HG02981 (cell line): Measurements from ENCODE around the gene SYP.

Source experiments
- ATAC-seq: cut with Tn5 transposase; IDR thresholded peaks from one replicate; pipeline ENCODE4 v1.9.1; 2021; ENCODE audit warnings: mild to moderate bottlenecking, moderate library complexity; ENCODE audit not compliant: unreplicated experiment

The SYP gene

DNA sequence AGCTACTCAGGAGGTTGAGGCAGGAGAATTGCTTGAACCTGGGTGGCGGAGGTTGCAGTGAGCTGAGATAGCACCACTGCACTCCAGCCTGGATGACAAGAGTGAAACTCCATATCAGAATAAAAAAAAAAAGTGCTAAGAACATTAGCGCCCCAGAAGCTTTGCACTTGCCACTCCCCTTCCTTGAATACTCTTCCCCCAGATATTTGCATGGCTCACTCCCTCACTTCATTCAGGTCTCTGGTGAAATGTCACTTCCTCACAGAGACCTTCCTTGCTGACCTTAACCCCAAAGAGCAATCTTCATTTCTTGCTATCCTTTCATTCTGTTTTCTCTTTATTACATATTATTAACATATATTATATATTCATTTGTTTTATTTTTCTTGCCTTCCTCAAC lies 21.9 kb upstream of the SYP start:
- no peak for ATAC-seq

DNA sequence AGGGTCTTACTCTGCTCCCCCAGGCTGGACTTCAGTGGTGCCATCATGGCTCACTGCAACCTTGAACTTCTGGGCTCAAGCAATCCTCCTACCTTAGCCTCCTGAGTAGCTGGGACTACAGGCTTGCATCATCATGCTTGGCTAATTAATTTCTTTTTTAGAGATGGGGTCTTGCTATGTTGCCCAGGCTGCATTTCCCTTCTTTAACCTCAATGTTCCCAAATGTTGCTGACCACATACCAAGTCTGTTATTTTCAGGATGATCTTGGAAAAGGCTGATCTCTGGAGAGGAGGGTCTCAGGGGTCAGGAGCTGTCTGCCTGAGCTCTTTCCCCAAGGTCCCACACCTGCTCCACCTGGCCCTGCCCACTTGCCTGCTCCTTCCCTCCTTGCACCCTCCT lies 20.1 kb upstream of the SYP start:
- no peak for ATAC-seq

DNA sequence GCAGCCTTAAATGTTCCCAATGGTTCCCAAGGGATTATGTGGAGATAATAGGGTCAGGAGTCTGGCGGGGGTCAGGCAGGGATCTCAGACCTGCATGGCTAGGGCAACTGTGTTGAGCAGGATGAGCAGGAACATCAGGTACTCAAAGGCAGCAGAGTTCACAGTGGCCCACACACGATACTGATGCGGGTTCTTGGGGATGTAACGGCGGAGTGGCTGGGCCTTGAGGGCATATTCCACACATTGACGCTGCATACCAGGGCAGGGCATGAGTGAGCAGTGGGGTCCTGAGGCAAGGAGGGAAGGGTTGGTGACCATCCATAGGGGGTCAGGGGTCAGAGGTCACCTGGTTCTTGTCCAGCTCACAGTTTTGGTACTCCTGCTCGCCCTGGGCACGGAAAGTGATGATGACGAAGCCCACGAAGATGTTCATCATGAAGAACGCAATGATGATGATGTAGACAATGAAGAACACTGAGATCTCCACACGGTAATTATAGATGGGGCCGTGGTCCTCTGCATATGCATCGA lies 15.1 kb upstream of the SYP start:
- ATAC-seq, result no peak

DNA sequence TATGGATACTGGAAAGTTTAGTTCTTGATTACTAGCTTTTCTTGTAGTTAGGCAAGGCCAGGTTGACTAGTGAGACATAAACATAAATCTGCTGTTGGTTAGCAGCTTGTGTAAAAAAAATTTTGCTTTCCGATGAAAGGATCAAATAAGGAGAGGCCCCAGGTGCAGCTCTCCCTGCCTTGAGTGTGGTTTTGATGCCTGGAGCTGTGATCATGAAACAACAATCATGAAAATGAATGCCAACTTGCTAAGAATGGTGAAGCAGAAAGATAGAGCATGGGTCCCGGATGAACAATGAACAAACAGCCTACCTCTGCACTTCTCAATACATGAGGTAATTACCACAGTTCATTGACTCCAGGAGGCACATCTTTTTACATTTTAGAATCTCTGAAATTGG lies 14.4 kb upstream of the SYP start:
- no peak for ATAC-seq

DNA sequence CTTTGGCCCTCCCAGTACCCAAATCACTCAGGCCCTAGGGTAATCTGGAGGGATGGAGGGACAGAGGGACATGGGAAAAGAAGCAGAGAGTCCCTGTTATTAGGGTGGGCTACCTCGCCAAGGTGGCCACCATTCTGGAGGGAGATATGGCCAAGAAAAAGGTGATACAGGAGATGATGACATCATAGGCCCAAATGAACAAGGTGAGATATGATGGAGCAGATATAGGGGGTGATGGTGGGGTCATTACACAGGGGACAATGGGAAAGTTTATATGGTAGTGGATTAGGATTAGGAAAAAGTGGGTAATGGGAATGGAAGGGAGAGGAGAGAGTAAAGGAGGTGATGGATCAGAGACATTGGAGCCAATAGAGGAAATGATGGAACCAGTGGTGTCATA lies 12.9 kb upstream of the SYP start:
- ATAC-seq, result no peak

DNA sequence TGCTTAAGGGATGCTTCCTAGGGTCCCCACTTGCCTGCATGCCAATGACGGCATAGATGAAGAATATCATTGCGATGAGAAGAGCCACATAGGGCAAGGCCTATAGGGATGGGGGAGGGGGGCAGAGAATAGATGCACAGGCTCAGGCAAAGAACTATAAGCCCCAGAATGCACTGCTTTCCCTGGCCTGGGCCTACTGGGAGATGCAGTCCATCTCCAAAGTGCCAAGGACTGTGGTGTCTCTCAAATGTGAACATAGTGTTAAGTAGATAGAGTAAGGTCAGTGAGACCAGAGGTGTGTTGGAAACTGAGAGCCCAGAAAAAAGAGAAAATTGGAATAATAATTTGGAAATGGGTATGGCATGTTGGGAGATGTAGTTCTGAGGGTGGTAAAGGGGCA lies 12.2 kb upstream of the SYP start:
- ATAC-seq, result no peak

DNA sequence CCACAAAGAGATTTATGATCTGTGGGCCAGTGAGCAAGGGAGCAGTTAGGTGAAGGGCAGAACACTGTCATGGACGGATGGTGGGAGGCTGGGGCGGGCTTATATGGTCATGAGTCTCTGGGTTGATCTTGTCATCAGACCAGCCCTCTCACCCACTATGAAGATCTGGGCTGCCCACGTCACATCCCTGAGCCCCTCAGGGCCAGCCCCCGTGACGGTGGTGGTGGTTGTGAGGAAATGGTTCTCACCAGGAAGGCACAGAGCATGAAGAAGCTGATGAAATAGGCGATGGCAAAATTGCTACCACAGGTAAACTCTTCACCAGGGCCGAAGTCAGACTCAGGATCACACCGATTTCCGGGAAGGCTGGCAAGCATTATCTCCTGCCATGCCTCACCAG lies 11.1 kb upstream of the SYP start:
- no peak for ATAC-seq

DNA sequence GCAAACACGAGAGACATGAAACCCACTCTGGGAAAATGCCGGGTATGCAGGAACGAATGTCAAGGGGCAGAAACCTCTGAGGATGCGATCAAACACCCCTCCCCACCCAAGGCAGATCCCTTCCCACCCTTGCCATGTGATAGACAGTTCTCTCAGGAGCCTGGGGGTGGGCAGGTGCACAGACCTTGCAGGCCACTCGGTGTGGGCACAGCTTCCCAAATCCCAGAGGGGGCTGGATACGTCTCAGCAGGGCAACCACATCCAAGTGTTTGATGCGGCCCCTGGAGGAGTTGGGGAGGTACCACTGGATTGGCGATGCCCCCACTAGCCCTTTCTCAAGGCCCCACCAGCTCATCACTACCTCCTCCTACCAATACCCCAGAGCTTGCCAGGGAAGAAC lies 10.4 kb upstream of the SYP start:
- ATAC-seq, result no peak

DNA sequence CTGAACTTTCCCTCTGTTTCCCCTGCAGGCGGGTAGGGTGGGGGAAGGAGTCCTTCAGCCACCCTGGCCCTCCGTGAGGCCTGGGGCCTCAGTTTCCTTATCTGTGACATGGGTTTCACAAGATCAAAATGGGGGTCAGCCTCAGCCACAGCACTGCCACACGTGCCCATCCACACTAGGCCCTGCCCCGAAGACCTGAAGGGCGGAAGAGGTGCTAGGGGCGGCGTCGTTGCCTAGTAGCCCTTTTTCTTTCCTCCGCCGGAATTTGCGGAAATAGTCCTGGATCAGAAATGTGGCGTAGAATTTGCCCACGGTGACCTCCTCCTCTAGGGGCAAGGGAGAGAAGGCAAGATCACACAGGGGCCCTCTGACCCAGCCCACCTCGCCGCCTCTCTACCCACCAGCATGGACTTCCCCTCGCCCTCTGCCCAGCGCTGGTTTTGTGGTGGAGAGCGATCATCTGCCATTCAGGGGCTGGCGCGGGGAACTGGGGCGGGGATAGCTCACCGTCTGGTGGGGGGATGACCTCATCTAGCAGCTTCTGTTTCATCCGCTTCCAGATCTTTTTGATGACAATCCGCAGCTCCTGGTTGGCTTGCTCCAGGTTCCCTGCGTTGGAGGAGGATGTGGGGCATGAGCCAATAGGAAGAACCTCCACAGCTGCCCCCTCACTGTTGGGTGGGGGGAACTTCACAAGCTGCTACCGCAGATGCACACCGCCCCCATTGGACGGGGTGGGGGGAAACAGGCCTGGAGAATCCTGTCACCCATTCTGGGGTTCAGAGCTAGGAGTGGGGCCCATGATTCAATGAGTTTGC lies 9.7 kb upstream of the SYP start:
- no peak for ATAC-seq

DNA sequence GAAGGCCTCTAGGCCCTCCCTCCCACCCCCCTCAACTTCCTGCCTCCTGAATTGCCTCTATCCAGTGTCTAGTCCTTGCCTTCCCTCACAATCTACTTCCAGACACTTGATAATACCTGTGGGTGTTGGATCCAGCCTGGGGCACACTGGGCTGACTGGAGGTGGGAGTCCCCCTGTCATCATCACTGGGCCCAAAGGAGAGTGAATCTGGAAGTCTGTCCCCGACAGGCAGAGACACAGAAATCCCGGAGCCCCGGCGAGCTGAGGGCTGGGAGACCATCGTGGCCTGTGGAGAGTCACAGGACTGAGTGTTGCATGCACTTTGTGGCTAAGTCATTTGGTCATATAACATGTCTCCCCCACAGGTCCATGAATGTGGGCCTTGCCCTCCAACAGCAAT lies 8.4 kb upstream of the SYP start:
- ATAC-seq, result no peak

DNA sequence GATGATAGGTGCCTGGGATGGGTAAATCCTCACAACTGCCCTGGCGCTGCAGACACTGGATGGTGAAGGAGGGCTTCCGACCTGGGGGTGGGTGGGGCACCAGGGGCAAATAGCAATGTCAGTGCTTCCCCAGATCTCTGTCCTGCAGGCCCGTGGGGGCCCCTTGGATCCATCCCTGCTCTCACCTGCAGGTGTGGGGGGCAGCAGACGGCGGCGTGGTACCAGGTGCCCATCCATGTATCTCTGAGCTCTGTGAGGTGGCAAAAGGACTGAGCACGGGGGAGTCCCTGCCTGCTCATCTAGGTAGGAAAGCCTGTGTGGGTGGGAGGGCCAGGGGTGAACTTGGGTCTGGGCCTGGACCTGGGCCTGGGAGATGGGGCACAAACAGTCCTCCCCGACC lies 6.5 kb upstream of the SYP start:
- no peak for ATAC-seq

DNA sequence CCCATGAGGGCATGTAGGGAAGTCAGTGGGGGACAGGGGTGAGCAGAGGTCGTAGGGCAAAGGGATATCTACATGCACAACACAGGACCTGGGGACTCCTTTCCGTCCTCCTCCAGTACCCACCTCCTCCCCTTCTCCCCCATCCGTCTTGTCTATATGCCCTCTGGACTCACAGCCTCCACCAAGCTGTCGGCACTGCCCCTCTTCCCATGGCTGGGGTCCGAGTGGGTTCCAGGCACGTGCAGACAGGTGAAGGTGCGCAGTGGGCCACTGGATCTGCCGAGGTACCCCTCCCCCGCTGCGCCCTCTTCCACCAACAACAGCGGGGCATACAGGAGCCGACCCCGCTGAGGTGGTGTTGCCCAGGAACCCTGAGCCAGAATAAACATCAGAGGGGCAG lies 5.5 kb upstream of the SYP start:
- ATAC-seq, result no peak

DNA sequence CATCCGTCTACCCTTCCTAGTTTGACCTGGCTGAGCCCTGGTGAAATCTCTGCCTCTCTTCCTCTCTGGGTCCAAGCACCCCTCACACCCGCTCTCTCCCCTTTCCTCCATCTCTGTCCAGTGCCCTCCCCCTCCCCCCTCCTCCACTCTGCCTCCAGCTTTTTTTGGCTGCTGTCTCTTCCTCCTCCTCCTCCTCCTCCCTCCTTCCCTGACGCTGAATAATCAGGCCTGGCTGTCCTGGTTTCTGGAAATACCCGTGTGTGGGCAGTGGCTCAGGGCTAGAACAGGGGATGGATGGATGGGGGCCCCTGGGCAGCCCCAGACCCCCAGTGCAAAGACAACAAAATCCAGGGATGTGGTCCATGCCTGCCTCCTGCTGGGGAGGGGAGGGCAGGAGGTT lies 4.7 kb upstream of the SYP start:
- ATAC-seq, result no peak

DNA sequence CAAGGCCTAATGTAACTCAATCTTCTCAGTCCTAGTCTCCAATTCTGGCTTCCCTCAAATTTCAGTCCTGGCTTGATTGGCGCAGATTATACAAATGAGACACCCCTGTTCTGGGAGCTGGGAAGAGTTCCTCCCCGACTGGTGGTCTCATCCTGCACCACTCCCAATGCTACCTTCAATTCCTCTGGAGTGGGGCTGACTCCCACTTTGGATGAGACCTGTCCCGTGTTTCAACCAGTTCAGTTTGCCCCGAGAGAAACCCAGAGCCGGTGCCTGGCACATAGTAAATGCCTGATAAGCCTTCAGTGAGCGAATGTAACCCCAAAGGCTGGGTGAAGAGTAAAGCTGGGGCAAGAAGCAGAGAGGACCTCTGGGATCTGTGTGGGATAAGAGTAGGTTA lies 4.0 kb upstream of the SYP start:
- no peak for ATAC-seq

DNA sequence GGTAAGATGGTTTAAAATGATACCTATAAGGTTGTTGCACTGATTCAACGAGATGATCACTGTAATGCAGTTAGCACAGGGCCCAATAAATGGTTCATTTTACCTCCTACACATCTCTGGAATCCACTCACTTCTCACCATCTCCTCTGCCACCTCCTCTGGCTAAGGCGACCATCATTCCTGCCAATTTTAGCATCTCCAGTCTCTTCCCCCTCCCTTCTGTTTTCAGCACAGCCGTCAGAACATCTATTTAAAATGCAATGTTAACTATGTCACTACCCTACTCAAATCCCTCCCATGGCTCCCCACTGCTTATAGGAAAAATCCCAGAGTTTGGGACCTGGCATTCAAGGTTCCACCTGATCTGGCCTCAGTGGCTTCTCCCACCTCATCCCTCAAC lies 3.5 kb upstream of the SYP start:
- no peak for ATAC-seq

DNA sequence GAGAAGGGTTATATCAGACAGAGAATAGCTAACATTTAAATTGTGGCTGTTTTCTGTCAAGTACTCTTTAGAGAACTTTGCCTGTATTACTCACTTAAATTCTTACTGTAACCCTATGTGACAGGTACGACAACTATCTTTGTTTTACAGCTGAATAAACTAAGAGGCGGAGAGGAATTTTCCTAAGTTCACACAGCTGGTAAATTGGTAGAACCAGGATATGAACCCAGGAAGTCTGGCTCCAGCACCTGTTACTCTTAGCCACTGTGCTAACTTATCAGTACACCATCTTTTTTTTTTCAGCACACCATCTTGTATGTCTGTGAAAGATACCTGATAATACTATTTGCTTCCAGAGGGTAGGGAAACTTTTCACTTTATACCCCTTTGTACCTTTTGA lies 2.0 kb upstream of the SYP start:
- ATAC-seq, result no peak

DNA sequence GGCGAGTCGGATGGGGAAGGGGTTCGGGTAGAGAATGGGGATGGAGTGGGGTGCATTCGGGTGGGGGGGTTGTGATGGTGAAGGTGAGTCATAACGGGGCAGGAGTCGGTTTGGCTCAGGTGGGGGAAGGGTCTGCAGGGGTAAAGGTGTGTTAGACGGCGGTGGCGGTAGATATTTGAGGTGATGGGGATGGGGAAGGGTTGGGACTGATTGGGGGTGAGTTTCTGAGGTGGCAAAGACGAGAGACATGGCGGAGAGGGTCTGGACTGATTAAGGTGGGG lies 738 bp downstream of the SYP start:
- ATAC-seq, result no peak

DNA sequence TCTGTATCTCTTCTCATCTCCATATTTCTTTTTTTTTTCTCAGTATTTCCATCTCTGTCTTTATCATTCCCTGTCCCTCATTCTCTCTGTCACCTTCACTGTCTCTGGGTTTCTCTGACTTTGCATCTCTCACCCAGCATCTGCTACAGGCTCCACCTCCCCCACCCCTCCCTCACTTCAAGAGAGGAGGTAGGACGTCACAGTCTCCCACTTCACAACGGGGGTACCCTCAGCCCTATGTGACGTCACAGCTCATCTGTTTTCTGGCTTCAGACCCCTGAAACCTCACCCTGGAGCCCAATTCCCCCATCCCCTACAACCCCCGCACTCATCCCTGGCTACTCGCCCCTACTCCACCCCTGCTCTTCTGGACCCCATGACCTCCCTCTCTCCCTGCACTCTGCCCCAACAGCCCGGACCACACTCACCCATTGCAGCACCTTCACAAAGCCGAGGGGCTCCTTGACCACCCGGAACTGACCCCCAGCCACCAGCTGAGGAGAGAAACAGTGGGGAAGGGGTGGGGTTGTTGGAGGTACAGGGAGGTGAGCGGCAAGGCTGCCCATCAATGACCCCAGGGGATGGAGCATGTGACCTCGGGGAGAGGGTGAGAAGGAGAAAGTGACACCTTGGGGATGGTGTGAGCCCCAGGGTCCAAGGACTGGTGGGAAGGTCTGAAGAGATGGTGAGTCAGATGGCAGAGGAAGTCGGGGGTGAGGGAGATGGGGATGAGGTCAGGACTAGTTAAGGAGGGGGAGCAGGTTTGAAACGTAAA lies 1.3 kb downstream of the SYP start:
- ATAC-seq, result no peak

DNA sequence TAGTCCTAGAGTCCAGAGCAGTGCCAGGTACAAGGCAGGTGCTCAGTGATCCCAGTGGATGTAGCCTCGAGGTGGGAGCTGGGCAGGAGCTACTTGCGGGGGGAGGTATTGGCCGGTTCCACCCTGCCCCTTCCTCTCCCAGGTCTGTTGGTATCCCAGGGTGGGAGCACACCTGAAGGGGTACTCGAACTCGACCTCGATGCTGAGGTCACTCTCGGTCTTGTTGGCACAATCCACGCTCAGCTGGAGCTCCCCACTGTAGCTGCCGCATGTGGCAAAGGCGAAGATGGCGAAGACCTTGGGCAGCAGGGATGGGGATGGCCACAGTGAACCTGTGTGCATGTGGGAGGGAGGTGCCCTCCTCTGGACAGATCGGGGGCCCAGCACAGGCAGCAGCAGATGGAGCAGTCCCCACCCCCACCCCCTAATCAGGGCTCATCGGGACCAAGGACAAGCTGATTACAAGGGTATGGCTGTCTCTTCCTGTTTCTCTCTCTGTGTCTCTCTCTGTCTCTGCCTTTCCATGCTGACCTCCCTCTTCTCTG lies 2.4 kb downstream of the SYP start:
- ATAC-seq, result no peak

DNA sequence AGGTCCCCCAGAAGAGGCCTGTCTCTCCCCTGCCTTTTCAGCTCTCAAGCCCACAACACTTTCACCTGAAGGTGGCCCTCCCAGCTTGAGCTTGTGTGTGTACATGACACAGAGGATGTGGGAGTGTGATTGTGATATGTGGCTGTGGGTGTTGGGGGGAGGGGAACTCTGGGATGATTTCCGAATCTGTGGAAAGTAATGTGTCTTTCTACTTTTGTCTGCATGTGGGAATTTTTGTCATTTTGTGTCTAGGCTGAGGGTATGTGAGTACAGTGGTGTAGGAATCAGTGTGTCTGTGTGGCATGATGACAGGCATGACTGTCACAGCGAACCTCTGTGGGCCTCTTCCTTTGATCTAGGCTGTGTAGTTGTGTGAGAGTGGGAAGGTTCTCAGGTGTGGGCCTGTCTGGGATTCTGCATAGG lies 6.4 kb downstream of the SYP start:
- ATAC-seq, result no peak

DNA sequence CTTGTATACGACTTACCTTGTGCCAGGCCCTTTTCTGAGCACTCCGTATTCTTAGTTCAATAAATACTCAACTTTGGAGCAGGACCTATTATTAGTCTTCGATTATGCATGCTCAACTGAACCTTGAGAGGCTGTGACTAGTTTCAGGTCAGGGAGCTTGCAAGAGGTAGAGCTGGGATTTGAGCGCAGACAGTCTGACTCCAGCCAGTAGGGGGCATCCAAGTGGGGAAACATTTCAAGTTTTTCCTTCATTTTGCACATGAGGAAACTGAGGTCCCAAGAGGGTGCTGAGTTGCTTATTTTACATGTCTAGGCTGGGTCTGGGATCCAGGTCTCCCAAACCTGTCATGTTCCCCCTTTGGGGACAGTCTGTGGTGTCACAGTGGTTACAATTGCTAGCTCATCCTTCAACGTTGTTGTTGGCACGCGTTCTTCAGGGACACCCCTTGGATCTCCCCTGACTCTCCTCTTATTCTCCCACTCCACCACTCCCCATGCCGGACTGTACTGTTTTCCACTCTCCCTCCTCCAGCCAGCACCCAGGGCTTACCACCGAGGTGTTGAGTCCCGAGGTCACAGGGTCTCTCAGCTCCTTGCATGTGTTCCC lies 7.2 kb downstream of the SYP start:
- ATAC-seq, result no peak

DNA sequence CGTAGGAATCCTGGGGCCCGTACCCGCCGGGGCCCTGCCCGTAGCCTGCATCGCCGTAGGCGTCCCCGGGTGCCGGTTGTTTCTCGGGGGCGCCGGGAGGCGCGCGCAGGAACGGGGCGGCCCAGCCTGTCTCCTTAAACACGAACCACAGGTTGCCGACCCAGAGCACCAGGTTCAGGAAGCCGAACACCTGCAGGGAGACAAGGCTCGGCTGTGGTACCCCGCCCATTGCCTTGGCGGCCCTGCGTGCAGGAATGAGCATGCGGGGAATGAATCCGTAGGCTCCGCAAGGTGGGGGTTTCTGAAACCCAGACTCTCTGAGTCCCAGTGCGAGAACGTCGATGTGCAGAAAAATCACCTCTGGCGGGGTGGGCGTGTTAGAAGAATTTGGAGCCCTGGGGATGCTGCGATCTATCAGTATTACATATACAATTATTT lies 8.4 kb downstream of the SYP start:
- no peak for ATAC-seq
